Parathyroid adenoma (tissue), 2 donors: ENCODE data around the gene CNTNAP2.

Experiments
- H2AFZ ChIP-seq: fragments of 300-600 bp; sonication (generic); one replicate; pipeline ENCODE4 v1.7.0; 2017; ENCODE audit warnings: antibody characterized with exemption, mild to moderate bottlenecking
- H3K27ac ChIP-seq: fragments of 300-600 bp; sonication (generic); one replicate; pipeline ENCODE4 v1.7.0; 2017
- H3K27me3 ChIP-seq: fragments of 300-600 bp; sonication (generic); one replicate; pipeline ENCODE4 v1.7.0; 2017; ENCODE audit warnings: low read length; ENCODE audit not compliant: control insufficient read depth, insufficient read depth
- H3K36me3 ChIP-seq: fragments of 300-600 bp; sonication (generic); one replicate; pipeline ENCODE4 v1.7.0; 2017; ENCODE audit warnings: low read length; ENCODE audit not compliant: control insufficient read depth, insufficient read depth
- H3K4me1 ChIP-seq: fragments of 300-600 bp; sonication (generic); one replicate; pipeline ENCODE4 v1.7.0; 2017; ENCODE audit warnings: control low read depth
- H3K4me2 ChIP-seq: fragments of 300-600 bp; sonication (generic); one replicate; pipeline ENCODE4 v1.7.0; 2017; ENCODE audit warnings: low read length
- H3K4me3 ChIP-seq: fragments of 300-600 bp; sonication (generic); one replicate; pipeline ENCODE4 v1.7.0; 2017; ENCODE audit warnings: low read depth, low read length
- H3K79me2 ChIP-seq: fragments of 300-600 bp; sonication (generic); one replicate; pipeline ENCODE4 v1.7.0; 2017; ENCODE audit warnings: control low read depth
- H3K9ac ChIP-seq: fragments of 300-600 bp; sonication (generic); one replicate; pipeline ENCODE4 v1.7.0; 2017; ENCODE audit warnings: mild to moderate bottlenecking
- H3K9me3 ChIP-seq: fragments of 300-600 bp; sonication (generic); one replicate; pipeline ENCODE4 v1.7.0; 2017; ENCODE audit warnings: low read length; ENCODE audit not compliant: control insufficient read depth
- TF ChIP-seq, protein P1 (sequence below): fragments of 300-600 bp; sonication (generic); IDR thresholded peaks from one replicate; pipeline ENCODE4 v1.7.0; 2017; ENCODE audit warnings: antibody characterized with exemption, mild to moderate bottlenecking
- donor health status: primary hyperparathyroidism.

Gene CNTNAP2

DNA sequence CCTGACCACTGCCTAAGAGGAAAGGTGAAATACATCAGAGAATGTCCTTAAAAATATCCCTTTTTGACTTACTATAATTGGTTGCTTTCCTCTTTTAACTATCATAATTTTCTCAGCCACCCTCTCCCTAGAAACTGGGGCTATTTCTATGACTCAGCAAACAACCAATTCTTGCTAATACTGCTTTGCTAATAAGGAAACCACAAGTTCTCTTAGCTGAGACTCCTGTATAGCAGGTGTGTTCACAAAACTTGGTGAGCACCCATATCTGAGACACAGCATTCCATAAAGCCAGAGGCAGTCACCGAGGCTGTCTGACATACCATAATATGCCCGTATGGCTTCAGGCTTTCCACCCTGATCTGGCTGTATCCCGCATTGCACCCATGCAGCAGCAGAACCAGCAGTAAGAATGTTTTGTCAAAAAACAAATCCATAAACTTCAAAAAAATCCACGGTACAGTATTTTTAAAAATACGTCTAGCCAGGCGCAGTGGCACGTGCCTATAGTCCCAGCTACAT lies 2282.3 kb downstream of the CNTNAP2 start:
- Histone ChIP-seq H3K27me3 (no peaks in the 10 kb centered on the region), H3K4me3 (no peak overlapping the region), H3K9me3 (no peaks in the 10 kb centered on the region), H3K4me2 (no peak overlapping the region), H3K27ac (no peak overlapping the region), H3K4me1 (no peaks in the 10 kb centered on the region), H3K36me3 (no peaks in the 10 kb centered on the region), H3K79me2 (no peaks in the 10 kb centered on the region), H2AFZ (no peak overlapping the region), H3K9ac (no peak overlapping the region)
- TF ChIP-seq, protein P1, sequence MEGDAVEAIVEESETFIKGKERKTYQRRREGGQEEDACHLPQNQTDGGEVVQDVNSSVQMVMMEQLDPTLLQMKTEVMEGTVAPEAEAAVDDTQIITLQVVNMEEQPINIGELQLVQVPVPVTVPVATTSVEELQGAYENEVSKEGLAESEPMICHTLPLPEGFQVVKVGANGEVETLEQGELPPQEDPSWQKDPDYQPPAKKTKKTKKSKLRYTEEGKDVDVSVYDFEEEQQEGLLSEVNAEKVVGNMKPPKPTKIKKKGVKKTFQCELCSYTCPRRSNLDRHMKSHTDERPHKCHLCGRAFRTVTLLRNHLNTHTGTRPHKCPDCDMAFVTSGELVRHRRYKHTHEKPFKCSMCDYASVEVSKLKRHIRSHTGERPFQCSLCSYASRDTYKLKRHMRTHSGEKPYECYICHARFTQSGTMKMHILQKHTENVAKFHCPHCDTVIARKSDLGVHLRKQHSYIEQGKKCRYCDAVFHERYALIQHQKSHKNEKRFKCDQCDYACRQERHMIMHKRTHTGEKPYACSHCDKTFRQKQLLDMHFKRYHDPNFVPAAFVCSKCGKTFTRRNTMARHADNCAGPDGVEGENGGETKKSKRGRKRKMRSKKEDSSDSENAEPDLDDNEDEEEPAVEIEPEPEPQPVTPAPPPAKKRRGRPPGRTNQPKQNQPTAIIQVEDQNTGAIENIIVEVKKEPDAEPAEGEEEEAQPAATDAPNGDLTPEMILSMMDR = no peak

DNA sequence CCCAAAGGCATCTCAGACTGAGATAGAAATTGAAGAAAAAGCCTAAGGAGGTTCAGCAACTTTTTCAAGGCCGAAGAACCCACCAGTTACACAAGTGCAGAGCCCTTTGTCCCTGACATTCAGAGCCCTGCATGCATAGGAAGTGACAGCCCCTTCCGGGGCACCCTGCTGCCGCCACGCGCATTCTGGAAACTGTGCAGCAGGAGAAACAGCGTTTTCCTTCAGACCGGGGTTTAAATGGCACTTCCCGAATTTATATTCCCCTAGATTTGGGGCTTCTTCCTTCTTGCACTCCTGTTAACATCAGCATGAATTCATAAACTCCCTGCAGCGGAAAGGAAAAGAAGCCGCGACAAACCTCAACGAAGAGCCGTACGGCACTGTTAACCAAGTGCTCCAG lies 2283.5 kb downstream of the CNTNAP2 start:
- Histone ChIP-seq H3K9ac (no peak overlapping the region), H3K4me1 (no peaks in the 10 kb centered on the region), H3K79me2 (no peaks in the 10 kb centered on the region), H3K9me3 (no peaks in the 10 kb centered on the region), H2AFZ (no peak overlapping the region), H3K27me3 (no peaks in the 10 kb centered on the region), H3K36me3 (no peaks in the 10 kb centered on the region), H3K4me2 (no peak overlapping the region), H3K27ac (no peak overlapping the region), H3K4me3 (no peak overlapping the region)
- TF ChIP-seq, protein P1 = no peak

- Histone ChIP-seq H3K9me3 (no peaks in the 10 kb centered on the region), H3K4me2 (no peak overlapping the region), H3K27ac (no peak overlapping the region), H3K79me2 (no peaks in the 10 kb centered on the region), H3K36me3 (no peaks in the 10 kb centered on the region), H3K9ac (no peak overlapping the region), H3K27me3 (no peaks in the 10 kb centered on the region), H3K4me1 (no peaks in the 10 kb centered on the region), H2AFZ (no peak overlapping the region), H3K4me3 (no peak overlapping the region)
- TF ChIP-seq, protein P1 = no peak
These were observed 2285.6 kb downstream of the CNTNAP2 start for GRCh38 chr7:148402159-148402558.

GRCh38 chr7:148403466-148403993 lies 2286.9 kb downstream of the CNTNAP2 start:
- TF ChIP-seq, protein P1 = no peak
- H3K27me3 ChIP-seq = no peaks in the 10 kb centered on the region
- H3K79me2 ChIP-seq = no peaks in the 10 kb centered on the region
- no peak overlapping the region for H2AFZ ChIP-seq
- no peak overlapping the region for H3K27ac ChIP-seq
- H3K9ac ChIP-seq = no peak overlapping the region
- H3K4me2 ChIP-seq = no peak overlapping the region
- no peak overlapping the region for H3K4me3 ChIP-seq
- H3K36me3 ChIP-seq = no peaks in the 10 kb centered on the region
- no peaks in the 10 kb centered on the region for H3K9me3 ChIP-seq
- no peaks in the 10 kb centered on the region for H3K4me1 ChIP-seq

- TF ChIP-seq, protein P1 = no peak
- no peaks in the 10 kb centered on the region for H3K36me3 ChIP-seq
- no peaks in the 10 kb centered on the region for H3K9me3 ChIP-seq
- H3K79me2 ChIP-seq = no peaks in the 10 kb centered on the region
- no peaks in the 10 kb centered on the region for H3K27me3 ChIP-seq
- H3K4me3 ChIP-seq = no peak overlapping the region
- H3K9ac ChIP-seq = no peak overlapping the region
- no peak overlapping the region for H3K27ac ChIP-seq
- no peak overlapping the region for H3K4me2 ChIP-seq
- H2AFZ ChIP-seq = no peak overlapping the region
- H3K4me1 ChIP-seq = no peaks in the 10 kb centered on the region
These were observed 2291.7 kb downstream of the CNTNAP2 start for GRCh38 chr7:148408307-148408706.
